DND-41 (cell line): ENCODE measurements around the gene URM1.

ENCODE experiments used
- EZH2 ChIP-seq: IDR thresholded peaks from 3 replicates; pipeline ENCODE4 v1.6.1; 2012; ENCODE audit warnings: borderline replicate concordance, low read depth, mild to moderate bottlenecking, moderate library complexity, low read length, inconsistent platforms; ENCODE audit not compliant: severe bottlenecking
- TF ChIP-seq, protein P1 (sequence below): IDR thresholded peaks from 2 replicates; pipeline ENCODE4 v1.5.1; 2012; ENCODE audit warnings: borderline replicate concordance, low read length, moderate library complexity, mild to moderate bottlenecking; ENCODE audit not compliant: poor library complexity, severe bottlenecking; ENCODE audit errors: extremely low read depth

DNA sequence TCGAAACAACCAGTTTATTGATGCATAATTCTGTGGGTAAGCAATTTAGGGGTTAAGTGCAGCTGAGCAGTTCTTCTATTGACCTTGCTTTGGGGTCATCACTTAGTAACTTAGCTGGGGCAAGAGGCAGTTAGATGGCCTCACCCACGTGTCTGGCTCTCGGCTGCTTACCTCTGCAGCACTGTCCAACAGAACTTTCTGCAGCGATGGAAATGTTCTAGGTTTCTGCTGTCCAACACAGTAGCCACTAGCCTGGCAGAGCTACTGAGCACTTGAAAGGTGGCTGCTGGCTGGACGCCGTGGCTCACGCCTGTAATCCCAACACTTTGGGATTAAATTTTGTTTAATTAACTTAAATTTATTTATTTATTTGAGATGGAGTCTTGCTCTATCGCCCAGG lies 13.1 kb upstream of the URM1 start:
- TF ChIP-seq, protein P1, sequence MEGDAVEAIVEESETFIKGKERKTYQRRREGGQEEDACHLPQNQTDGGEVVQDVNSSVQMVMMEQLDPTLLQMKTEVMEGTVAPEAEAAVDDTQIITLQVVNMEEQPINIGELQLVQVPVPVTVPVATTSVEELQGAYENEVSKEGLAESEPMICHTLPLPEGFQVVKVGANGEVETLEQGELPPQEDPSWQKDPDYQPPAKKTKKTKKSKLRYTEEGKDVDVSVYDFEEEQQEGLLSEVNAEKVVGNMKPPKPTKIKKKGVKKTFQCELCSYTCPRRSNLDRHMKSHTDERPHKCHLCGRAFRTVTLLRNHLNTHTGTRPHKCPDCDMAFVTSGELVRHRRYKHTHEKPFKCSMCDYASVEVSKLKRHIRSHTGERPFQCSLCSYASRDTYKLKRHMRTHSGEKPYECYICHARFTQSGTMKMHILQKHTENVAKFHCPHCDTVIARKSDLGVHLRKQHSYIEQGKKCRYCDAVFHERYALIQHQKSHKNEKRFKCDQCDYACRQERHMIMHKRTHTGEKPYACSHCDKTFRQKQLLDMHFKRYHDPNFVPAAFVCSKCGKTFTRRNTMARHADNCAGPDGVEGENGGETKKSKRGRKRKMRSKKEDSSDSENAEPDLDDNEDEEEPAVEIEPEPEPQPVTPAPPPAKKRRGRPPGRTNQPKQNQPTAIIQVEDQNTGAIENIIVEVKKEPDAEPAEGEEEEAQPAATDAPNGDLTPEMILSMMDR = no peak
- TF ChIP-seq EZH2 = no peak
